ENCODE results near the gene PLD4.

The PLD4 gene

GRCh38 chr14:104925855-104926609 is 1.4 kb downstream of the PLD4 start:
- DNase-seq: no peak
- H3K9me3 Mint-ChIP-seq: peaks cover 12% of the 10 kb centered on the region
- no peaks in the 10 kb centered on the region for H3K36me3 Mint-ChIP-seq (ENCODE audit: low read depth)
- TF ChIP-seq CTCF (IDR thresholded peaks at IDR 0.05): no peak
- no peak overlapping the region for H3K4me3 Mint-ChIP-seq
- peaks cover 4% of the 10 kb centered on the region for H3K4me1 Mint-ChIP-seq
- H3K27ac Mint-ChIP-seq: no peak overlapping the region
- peaks cover 28% of the 10 kb centered on the region for H3K27me3 Mint-ChIP-seq (ENCODE audit: low read depth, poor library complexity)

- no peaks in the 10 kb centered on the region for H3K36me3 Mint-ChIP-seq (ENCODE audit: low read depth)
- H3K9me3 Mint-ChIP-seq: peaks cover 4% of the 10 kb centered on the region
- H3K4me3 Mint-ChIP-seq: no peak overlapping the region
- TF ChIP-seq CTCF (IDR thresholded peaks at IDR 0.05): no peak
- H3K27ac Mint-ChIP-seq: no peak overlapping the region
- no peak for DNase-seq
- peaks cover 4% of the 10 kb centered on the region for H3K4me1 Mint-ChIP-seq
- H3K27me3 Mint-ChIP-seq (ENCODE audit: low read depth, poor library complexity): peaks cover 36% of the 10 kb centered on the region
These were observed 2.1 kb downstream of the PLD4 start for GRCh38 chr14:104926619-104927431.

GRCh38 chr14:104927432-104927816 is 2.7 kb downstream of the PLD4 start:
- no peak for DNase-seq
- Mint-ChIP-seq H3K27ac (no peak overlapping the region), H3K27me3 (ENCODE audit: low read depth, poor library complexity) (peaks cover 42% of the 10 kb centered on the region), H3K4me3 (no peak overlapping the region), H3K36me3 (ENCODE audit: low read depth) (no peaks in the 10 kb centered on the region), H3K9me3 (peaks cover 4% of the 10 kb centered on the region), H3K4me1 (peaks cover 4% of the 10 kb centered on the region)
- no peak for TF ChIP-seq CTCF (IDR thresholded peaks at IDR 0.05)

- H3K27me3 Mint-ChIP-seq (ENCODE audit: low read depth, poor library complexity): peaks cover 47% of the 10 kb centered on the region
- peaks cover 4% of the 10 kb centered on the region for H3K9me3 Mint-ChIP-seq
- H3K4me1 Mint-ChIP-seq: peaks cover 4% of the 10 kb centered on the region
- H3K4me3 Mint-ChIP-seq: no peak overlapping the region
- no peaks in the 10 kb centered on the region for H3K36me3 Mint-ChIP-seq (ENCODE audit: low read depth)
- no peak for TF ChIP-seq CTCF (IDR thresholded peaks at IDR 0.05)
- H3K27ac Mint-ChIP-seq: no peak overlapping the region
- no peak for DNase-seq
These were observed 3.2 kb downstream of the PLD4 start for GRCh38 chr14:104927901-104928300.

GRCh38 chr14:104928391-104929133 is 3.9 kb downstream of the PLD4 start:
- no peak for TF ChIP-seq CTCF (IDR thresholded peaks at IDR 0.05)
- H3K36me3 Mint-ChIP-seq (ENCODE audit: low read depth): no peaks in the 10 kb centered on the region
- H3K27me3 Mint-ChIP-seq (ENCODE audit: low read depth, poor library complexity): peaks cover 53% of the 10 kb centered on the region
- H3K4me1 Mint-ChIP-seq: peaks cover 4% of the 10 kb centered on the region
- H3K4me3 Mint-ChIP-seq: no peak overlapping the region
- H3K9me3 Mint-ChIP-seq: peaks cover 4% of the 10 kb centered on the region
- DNase-seq: no peak
- no peak overlapping the region for H3K27ac Mint-ChIP-seq

All from nephron progenitor cell (in vitro differentiated cells).